IPS-18c (cell line): Measurements from ENCODE around the gene SLC40A1.

Source experiments
- H3K4me3 ChIP-seq: 2 replicates; pipeline ENCODE4 v1.7.0; 2013; ENCODE audit warnings: low read depth, mild to moderate bottlenecking, low read length, moderate library complexity; ENCODE audit not compliant: insufficient read depth
- H3K9me3 ChIP-seq: one replicate; pipeline ENCODE4 v1.6.1; 2013; ENCODE audit warnings: mild to moderate bottlenecking, low read length, moderate library complexity; ENCODE audit not compliant: control insufficient read depth, insufficient read depth

SLC40A1 gene

GRCh38 chr2:189511960-189512319 lies 68.6 kb downstream of the SLC40A1 start:
- Histone ChIP-seq H3K4me3 (no peak overlapping the region), H3K9me3 (no peaks in the 10 kb centered on the region)

- H3K9me3 ChIP-seq, result no peaks in the 10 kb centered on the region
- H3K4me3 ChIP-seq, result no peak overlapping the region
Measured at GRCh38 chr2:189511210-189511959, 69.2 kb downstream of the SLC40A1 start.
